Transverse colon (tissue), 4 donors: ENCODE data around the gene HDAC2. TPM values are rescaled to one million over a fixed set of nuclear protein-coding genes. Genes with fewer than 3 reads are reported as not detected.

Experiments used
- DNase-seq: peaks from one replicate; pipeline ENCODE4 v3.0.0-alpha.2; 2019
- H3K27ac ChIP-seq, 4 donors: fragments of 200-600 bp; sonication (generic); 2 replicates each; pipeline ENCODE4 v1.5.1; 2016 to 2018; ENCODE audit warnings: inconsistent platforms in 4 of 4
- H3K27me3 ChIP-seq: fragments of 200-600 bp; sonication (generic); 2 replicates; pipeline ENCODE4 v1.5.1; 2017; ENCODE audit warnings: inconsistent platforms
- H3K36me3 ChIP-seq, 4 donors: fragments of 200-600 bp; sonication (generic); 2 replicates each; pipeline ENCODE4 v1.5.1; 2017 to 2019; ENCODE audit warnings: inconsistent platforms in 4 of 4
- H3K4me1 ChIP-seq, 4 donors: fragments of 200-600 bp; sonication (generic); 2 replicates each; pipeline ENCODE4 v1.5.1; 2017 to 2020; ENCODE audit warnings: inconsistent platforms in 4 of 4
- H3K4me3 ChIP-seq, 4 donors: fragments of 200-600 bp; sonication (generic); 1 replicate in 1 of 4; 2 replicates in 3 of 4; pipeline versions ENCODE4 v1.5.1 to v1.6.1; 2017 to 2019; ENCODE audit warnings: inconsistent platforms in 4 of 4
- H3K9me3 ChIP-seq, 2 donors: fragments of 200-600 bp; sonication (generic); 2 replicates each; pipeline ENCODE4 v1.5.1; 2017 to 2019; ENCODE audit warnings: inconsistent platforms in 2 of 2
- EP300 ChIP-seq: sonication (generic); formaldehyde crosslinking; IDR thresholded peaks from one replicate; pipeline ENCODE4 v1.6.1; 2017; ENCODE audit warnings: antibody characterized with exemption, low read depth
- POLR2A ChIP-seq: fragments of 450-650 bp; IDR thresholded peaks from one replicate; pipeline ENCODE4 v1.6.1; 2016; ENCODE audit warnings: antibody characterized with exemption, mild to moderate bottlenecking, moderate library complexity
- POLR2AphosphoS5 ChIP-seq, 3 donors: sonication (generic); formaldehyde crosslinking; IDR thresholded peaks; one replicate each; pipeline ENCODE4 v1.6.1; 2016; ENCODE audit warnings: antibody characterized with exemption in 3 of 3
- WGBS, 2 donors: methylation state at CpG; one replicate each; pipeline ENCODE4 v1.1.5; 2018; ENCODE audit warnings: low coverage in 1 of 2; 5-methylcytosine and 5-hydroxymethylcytosine counted together
- in situ Hi-C, 4 donors: fragments of 200-750 bp; cut with MboI; loops; one replicate each; pipeline versions ENCODE4 v1.15.0 to v1.15.1; 2017; ENCODE audit warnings: low sequenced_read_pairs in 3 of 4, low pct_ligation_motif_present in 1 of 4, low pct_unique_long_range_greater_than_20kb in 1 of 4
- intact Hi-C: fragments of 100-400 bp; cut with DNase I; formaldehyde crosslinking; loops from one replicate; pipeline ENCODE4 v1.15.1; 2023; ENCODE audit warnings: low total_unique reads
- total RNA-seq, 4 donors: library from RNA; depleted of rRNA; stranded (reverse); fragments of >200 nt; gene quantifications; one replicate each; pipeline ENCODE4 v1.1.0, GENCODE V29; 2016
- TF ChIP-seq, protein P1 (sequence below), 5 experiments: fragments of 200-600 bp in 3 of 5; fragments of 450-650 bp in 2 of 5; sonication (generic) in 3 of 5; IDR thresholded peaks; 1 replicate in 2 of 5; 2 replicates in 3 of 5; pipeline ENCODE4 v1.5.1; 2016 to 2017; ENCODE audit warnings: antibody characterized with exemption in 5 of 5, inconsistent platforms in 3 of 5, mild to moderate bottlenecking in 2 of 5, moderate library complexity in 1 of 5

The HDAC2 gene
- total RNA-seq, 4 donors from 2014 or later = 26.6 to 60.8 (median 38.0) TPM

GRCh38 chr6:114010540-114010939 is 39.6 kb upstream of the HDAC2 start:
- no peak for DNase-seq

GRCh38 chr6:114009192-114009591 is 38.2 kb upstream of the HDAC2 start:
- DNase-seq = no peak
- no peaks in the 10 kb centered on the region for H3K27me3 ChIP-seq
- no peaks in the 10 kb centered on the region for H3K4me1 ChIP-seq
- intact Hi-C loops (no loop called here), in situ Hi-C loops (no loop called here)
- H3K27ac ChIP-seq = no peak overlapping the region
- 59 to 77% methylated on average over 2 of the region's 2 CpGs for WGBS, 2 donors
- H3K4me3 ChIP-seq = no peak overlapping the region
- TF ChIP-seq EP300 = no peak
- no peak for TF ChIP-seq POLR2AphosphoS5 (IDR thresholded peaks at IDR 0.05)
- TF ChIP-seq POLR2A = no peak
- TF ChIP-seq, protein P1, sequence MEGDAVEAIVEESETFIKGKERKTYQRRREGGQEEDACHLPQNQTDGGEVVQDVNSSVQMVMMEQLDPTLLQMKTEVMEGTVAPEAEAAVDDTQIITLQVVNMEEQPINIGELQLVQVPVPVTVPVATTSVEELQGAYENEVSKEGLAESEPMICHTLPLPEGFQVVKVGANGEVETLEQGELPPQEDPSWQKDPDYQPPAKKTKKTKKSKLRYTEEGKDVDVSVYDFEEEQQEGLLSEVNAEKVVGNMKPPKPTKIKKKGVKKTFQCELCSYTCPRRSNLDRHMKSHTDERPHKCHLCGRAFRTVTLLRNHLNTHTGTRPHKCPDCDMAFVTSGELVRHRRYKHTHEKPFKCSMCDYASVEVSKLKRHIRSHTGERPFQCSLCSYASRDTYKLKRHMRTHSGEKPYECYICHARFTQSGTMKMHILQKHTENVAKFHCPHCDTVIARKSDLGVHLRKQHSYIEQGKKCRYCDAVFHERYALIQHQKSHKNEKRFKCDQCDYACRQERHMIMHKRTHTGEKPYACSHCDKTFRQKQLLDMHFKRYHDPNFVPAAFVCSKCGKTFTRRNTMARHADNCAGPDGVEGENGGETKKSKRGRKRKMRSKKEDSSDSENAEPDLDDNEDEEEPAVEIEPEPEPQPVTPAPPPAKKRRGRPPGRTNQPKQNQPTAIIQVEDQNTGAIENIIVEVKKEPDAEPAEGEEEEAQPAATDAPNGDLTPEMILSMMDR (IDR thresholded peaks at IDR 0.05) = no peak
- H3K36me3 ChIP-seq = no peaks in the 10 kb centered on the region
- no peaks in the 10 kb centered on the region for H3K9me3 ChIP-seq

More at GRCh38 chr6:114010540-114010939, 39.6 kb upstream of the HDAC2 start:
- no peak overlapping the region for H3K27ac ChIP-seq
- TF ChIP-seq POLR2AphosphoS5 (IDR thresholded peaks at IDR 0.05) (no peak), POLR2A (no peak), EP300 (no peak)
- TF ChIP-seq, protein P1 (IDR thresholded peaks at IDR 0.05) = no peak
- in situ Hi-C loops = no loop called here
- intact Hi-C loops = no loop called here
- H3K9me3 ChIP-seq = no peaks in the 10 kb centered on the region
- no peaks in the 10 kb centered on the region for H3K4me1 ChIP-seq
- no peak overlapping the region for H3K4me3 ChIP-seq
- 82 to 92% methylated on average over 2 of the region's 2 CpGs for whole genome bisulfite sequencing, 2 donors
- H3K36me3 ChIP-seq = no peaks in the 10 kb centered on the region
- H3K27me3 ChIP-seq = no peaks in the 10 kb centered on the region

DNA sequence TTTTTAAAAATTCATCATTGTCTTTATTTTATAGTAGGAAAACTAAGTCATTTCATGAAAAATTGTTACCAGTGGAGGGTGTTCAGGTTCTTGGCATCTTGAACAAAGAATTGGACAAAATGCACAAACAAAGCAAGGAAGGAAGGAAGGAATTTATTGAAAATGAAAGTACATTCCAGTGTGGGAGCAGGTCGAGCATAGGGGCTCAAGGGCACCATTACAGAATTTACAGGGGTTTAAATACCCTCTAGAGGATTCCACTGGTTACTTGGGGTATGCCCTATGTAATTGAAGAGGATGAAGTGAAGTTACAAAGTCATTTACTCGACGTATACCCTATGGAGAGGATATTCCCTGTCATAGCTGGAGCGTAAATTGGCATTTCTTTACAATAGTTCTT is 37.4 kb upstream of the HDAC2 start:
- no peaks in the 10 kb centered on the region for H3K36me3 ChIP-seq
- intact Hi-C loops (no loop called here), in situ Hi-C loops (no loop called here)
- no peak for DNase-seq
- WGBS, 2 donors = 78 to 79% methylated on average over 4 of the region's 4 CpGs
- TF ChIP-seq EP300 = no peak
- no peak for TF ChIP-seq POLR2A
- TF ChIP-seq POLR2AphosphoS5 (IDR thresholded peaks at IDR 0.05) = no peak
- TF ChIP-seq, protein P1 (IDR thresholded peaks at IDR 0.05) = no peak
- H3K27ac ChIP-seq = no peak overlapping the region
- no peaks in the 10 kb centered on the region for H3K9me3 ChIP-seq
- H3K4me3 ChIP-seq = no peak overlapping the region
- H3K4me1 ChIP-seq = no peaks in the 10 kb centered on the region
- no peaks in the 10 kb centered on the region for H3K27me3 ChIP-seq

GRCh38 chr6:114007516-114007915 is 36.6 kb upstream of the HDAC2 start:
- Histone ChIP-seq H3K4me3 (no peak overlapping the region), H3K36me3 (no peaks in the 10 kb centered on the region), H3K9me3 (no peaks in the 10 kb centered on the region), H3K27ac (no peak overlapping the region), H3K4me1 (no peaks in the 10 kb centered on the region), H3K27me3 (no peaks in the 10 kb centered on the region)
- 76% methylated on average over 2 of the region's 2 CpGs for WGBS, 2 donors
- TF ChIP-seq POLR2A = no peak
- no peak for TF ChIP-seq EP300
- TF ChIP-seq, protein P1 (IDR thresholded peaks at IDR 0.05) = no peak
- no peak for TF ChIP-seq POLR2AphosphoS5 (IDR thresholded peaks at IDR 0.05)
- DNase-seq = no peak
- intact Hi-C loops (no loop called here), in situ Hi-C loops (no loop called here)
